A673 (cell line): ENCODE results near the gene CEP19.

Source experiments
- EZH2 ChIP-seq: fragments of 200-600 bp; sonication (generic); IDR thresholded peaks from 2 replicates; pipeline ENCODE4 v1.6.1; 2017; ENCODE audit warnings: borderline replicate concordance, low read depth, mild to moderate bottlenecking, mixed read lengths, antibody characterized with exemption, low read length; ENCODE audit not compliant: poor library complexity, severe bottlenecking
- TF ChIP-seq, protein P1 (sequence below): fragments of 300-800, 200-600 bp; sonication (generic); conservative IDR thresholded peaks from 2 replicates; pipeline ENCODE4 v1.5.1; 2017; ENCODE audit warnings: low read depth, mild to moderate bottlenecking, antibody characterized with exemption, low read length, moderate library complexity, mixed read lengths

DNA sequence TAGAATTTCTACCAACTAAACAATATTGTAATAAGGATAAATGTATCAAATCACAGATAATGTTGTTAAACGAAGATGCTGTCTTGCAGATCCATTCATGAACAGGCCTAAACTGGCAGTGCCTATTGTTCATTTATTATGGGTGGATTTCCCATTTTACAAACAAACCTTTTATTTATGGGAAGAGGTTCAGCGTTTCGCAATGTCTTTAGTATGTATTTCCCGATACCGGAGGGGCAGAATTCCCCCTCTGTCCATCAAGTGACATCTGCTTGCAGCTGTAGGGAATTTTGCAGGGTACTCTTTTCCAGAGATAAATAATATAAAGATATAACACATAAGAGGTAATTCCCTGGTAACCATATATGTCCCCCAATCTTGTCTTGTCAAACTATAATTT, 5.7 kb downstream of the CEP19 start:
- TF ChIP-seq, protein P1, sequence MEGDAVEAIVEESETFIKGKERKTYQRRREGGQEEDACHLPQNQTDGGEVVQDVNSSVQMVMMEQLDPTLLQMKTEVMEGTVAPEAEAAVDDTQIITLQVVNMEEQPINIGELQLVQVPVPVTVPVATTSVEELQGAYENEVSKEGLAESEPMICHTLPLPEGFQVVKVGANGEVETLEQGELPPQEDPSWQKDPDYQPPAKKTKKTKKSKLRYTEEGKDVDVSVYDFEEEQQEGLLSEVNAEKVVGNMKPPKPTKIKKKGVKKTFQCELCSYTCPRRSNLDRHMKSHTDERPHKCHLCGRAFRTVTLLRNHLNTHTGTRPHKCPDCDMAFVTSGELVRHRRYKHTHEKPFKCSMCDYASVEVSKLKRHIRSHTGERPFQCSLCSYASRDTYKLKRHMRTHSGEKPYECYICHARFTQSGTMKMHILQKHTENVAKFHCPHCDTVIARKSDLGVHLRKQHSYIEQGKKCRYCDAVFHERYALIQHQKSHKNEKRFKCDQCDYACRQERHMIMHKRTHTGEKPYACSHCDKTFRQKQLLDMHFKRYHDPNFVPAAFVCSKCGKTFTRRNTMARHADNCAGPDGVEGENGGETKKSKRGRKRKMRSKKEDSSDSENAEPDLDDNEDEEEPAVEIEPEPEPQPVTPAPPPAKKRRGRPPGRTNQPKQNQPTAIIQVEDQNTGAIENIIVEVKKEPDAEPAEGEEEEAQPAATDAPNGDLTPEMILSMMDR: no peak
- no peak for TF ChIP-seq EZH2
